ENCODE measurements around the gene CPAMD8. TPM values are rescaled to one million over a fixed set of nuclear protein-coding genes. Genes with fewer than 3 reads are reported as not detected.

CPAMD8 gene
- total and polyA plus RNA-seq, 9 donors: 2.4 to 13.0 (median 7.9) TPM

DNA sequence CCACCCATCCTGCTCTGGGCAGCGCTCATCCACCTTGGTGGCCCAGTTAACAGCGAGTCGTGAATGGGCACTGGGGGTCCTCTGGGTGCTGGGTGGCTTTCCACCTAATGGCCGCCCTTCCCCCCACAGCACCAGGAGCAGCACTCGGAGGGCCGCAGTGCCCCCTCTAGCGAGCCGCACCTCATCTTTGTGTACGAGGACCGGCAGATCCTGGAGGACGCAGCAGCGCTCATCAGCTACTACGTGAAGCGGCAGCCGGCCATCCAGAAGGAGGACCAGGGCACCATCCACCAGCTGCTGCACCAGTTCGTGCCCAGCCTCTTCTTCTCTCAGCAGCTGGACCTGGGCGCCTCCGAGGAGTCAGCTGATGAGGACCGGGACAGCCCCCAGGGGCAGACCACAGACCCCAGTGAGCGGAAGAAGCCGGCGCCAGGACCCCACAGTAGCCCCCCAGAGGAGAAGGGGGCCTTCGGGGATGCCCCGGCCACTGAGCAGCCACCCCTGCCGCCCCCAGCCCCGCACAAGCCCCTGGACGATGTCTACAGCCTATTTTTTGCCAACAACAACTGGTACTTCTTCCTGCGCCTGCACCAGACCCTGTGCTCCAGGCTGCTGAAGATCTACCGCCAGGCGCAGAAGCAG, 157.2 kb downstream of the CPAMD8 start:
- H3K9me3 ChIP-seq: no peaks in the 10 kb centered on the region
- no peaks in the 10 kb centered on the region for H3K4me1 ChIP-seq (ENCODE audit: insufficient read depth)
- WGBS, 3 donors: 91 to 93% (median 92%) methylated on average over 28 to 30 of the region's 30 CpGs
- no peak overlapping the region for H3K27ac ChIP-seq
- no peak for TF ChIP-seq CTCF (IDR thresholded peaks at IDR 0.05)
- no peak for TF ChIP-seq EP300 (IDR thresholded peaks at IDR 0.05)
- TF ChIP-seq POLR2A (IDR thresholded peaks at IDR 0.05): no peak
- no peaks in the 10 kb centered on the region for H3K27me3 ChIP-seq
- intact Hi-C loops (cut with DNase I): no loop called here
- no peaks in the 10 kb centered on the region for H3K36me3 ChIP-seq
- no peak for DNase-seq
- H3K4me3 ChIP-seq: no peak overlapping the region

GRCh38 chr19:16868423-16869130, 158.0 kb downstream of the CPAMD8 start:
- Histone ChIP-seq H3K27ac (no peak overlapping the region), H3K4me3 (no peak overlapping the region), H3K27me3 (no peaks in the 10 kb centered on the region), H3K4me1 (ENCODE audit: insufficient read depth) (no peaks in the 10 kb centered on the region), H3K9me3 (no peaks in the 10 kb centered on the region), H3K36me3 (no peaks in the 10 kb centered on the region)
- intact Hi-C loops (cut with DNase I): no loop called here
- DNase-seq: no peak
- TF ChIP-seq CTCF (IDR thresholded peaks at IDR 0.05) (no peak), EP300 (IDR thresholded peaks at IDR 0.05) (no peak), POLR2A (IDR thresholded peaks at IDR 0.05) (no peak)
- 86 to 90% (median 87%) methylated on average over 19 to 20 of the region's 20 CpGs for WGBS, 3 donors

DNA sequence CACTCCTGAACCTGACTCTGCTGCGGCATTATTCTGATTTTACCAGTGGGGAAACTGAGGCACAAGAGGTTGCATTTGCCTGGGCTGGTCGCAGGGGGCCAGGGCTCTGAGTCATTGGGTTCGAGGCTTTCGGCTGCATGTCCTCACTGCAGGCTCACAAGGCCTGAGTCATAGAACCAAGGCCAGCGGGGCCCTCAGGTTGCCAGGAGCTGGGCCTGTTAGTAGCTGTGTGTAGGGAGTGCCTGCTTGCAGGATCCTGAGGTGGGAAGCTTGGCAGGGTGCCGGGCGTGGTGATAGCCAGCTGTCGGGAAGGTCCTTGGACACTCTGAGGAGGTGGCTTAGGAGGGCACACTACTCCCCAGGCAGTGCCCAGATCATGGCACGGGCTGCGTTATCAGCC, 159.4 kb downstream of the CPAMD8 start:
- 82 to 94% (median 86%) methylated on average over 10 of the region's 10 CpGs for WGBS, 3 donors
- Histone ChIP-seq H3K27ac (no peak overlapping the region), H3K4me3 (no peak overlapping the region), H3K27me3 (no peaks in the 10 kb centered on the region), H3K4me1 (ENCODE audit: insufficient read depth) (no peaks in the 10 kb centered on the region), H3K9me3 (no peaks in the 10 kb centered on the region), H3K36me3 (no peaks in the 10 kb centered on the region)
- intact Hi-C loops (cut with DNase I): no loop called here
- TF ChIP-seq CTCF (IDR thresholded peaks at IDR 0.05) (no peak), EP300 (IDR thresholded peaks at IDR 0.05) (no peak), POLR2A (IDR thresholded peaks at IDR 0.05) (no peak)
- no peak for DNase-seq

DNA sequence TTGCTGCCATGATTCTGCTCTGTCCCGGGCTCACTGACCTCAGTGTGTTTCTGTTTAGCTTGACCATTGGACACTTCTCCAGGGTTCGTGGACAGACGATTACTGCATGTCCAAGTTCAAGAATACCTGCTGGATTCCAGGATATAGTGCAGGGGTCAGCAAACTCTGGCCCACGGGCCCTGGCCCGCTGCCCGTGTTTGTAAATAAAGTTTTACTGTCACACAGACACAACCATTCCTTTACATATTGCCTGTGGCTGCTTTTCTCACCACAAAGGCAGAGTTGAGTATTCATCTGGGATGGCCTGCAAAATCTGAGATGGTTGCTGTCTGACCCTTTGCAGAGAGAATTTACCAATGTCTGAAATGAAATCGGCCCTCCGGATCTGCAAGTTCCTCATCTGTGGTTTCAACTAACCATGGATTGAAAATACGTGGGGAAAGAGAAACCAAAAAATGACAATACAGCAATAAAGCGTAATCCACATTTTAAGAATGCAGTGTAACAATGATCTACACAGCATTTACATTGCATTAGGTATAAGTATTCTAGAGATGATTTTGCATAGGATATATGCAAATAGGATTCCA, 163.7 kb downstream of the CPAMD8 start:
- no peak for DNase-seq
- intact Hi-C loops (cut with DNase I): no loop called here
- 89% methylated on average over 10 of the region's 10 CpGs for WGBS, 3 donors
- Histone ChIP-seq H3K36me3 (no peaks in the 10 kb centered on the region), H3K4me3 (no peak overlapping the region), H3K4me1 (ENCODE audit: insufficient read depth) (no peaks in the 10 kb centered on the region), H3K27ac (no peak overlapping the region), H3K9me3 (no peaks in the 10 kb centered on the region), H3K27me3 (no peaks in the 10 kb centered on the region)
- TF ChIP-seq POLR2A (IDR thresholded peaks at IDR 0.05): no peak
- TF ChIP-seq EP300 (IDR thresholded peaks at IDR 0.05): no peak
- no peak for TF ChIP-seq CTCF (IDR thresholded peaks at IDR 0.05)

Measured in ovary (tissue), 9 donors.